Left colon (tissue), 2 donors: Measurements from ENCODE around the gene DDX41. TPM values are rescaled to one million over a fixed set of nuclear protein-coding genes. Genes with fewer than 3 reads are reported as not detected.
A peak's percentile ranks its signal among the peaks of the same experiment; 100 is the strongest.

Experiments
- ATAC-seq: fragments of 200-7000 bp; cut with Tn5 transposase; one replicate; pipeline ENCODE4 v1.9.1; 2020; ENCODE audit warnings: mild to moderate bottlenecking, moderate library complexity
- DNase-seq, 2 donors: peaks; one replicate each; pipeline ENCODE4 v3.0.0-alpha.2; 2020
- intact Hi-C, 2 donors: fragments of 100-400 bp; cut with DNase I in 1 of 2; cut with micrococcal nuclease in 1 of 2; formaldehyde crosslinking; loops; one replicate each; pipeline versions ENCODE4 v1.11.2 to v1.14.0; 2022; cut with DNase I, micrococcal nuclease
- total RNA-seq, 2 donors: library from RNA; stranded (reverse); fragmentation: NEBNext Ultra II Directional; extraction: Animal tissue kit (Norgen Biotek cat#: 25700); gene quantifications; one replicate each; pipeline ENCODE4 v1.2.1, GENCODE V29; 2021
- donor health status: DM: no; HTN: no; CAD: no.
- donor health status: DM: yes; HTN: yes; CAD: no.

DDX41 gene
- total RNA-seq, 2 donors from 2014 or later, result 74.3 to 79.9 TPM

DNA sequence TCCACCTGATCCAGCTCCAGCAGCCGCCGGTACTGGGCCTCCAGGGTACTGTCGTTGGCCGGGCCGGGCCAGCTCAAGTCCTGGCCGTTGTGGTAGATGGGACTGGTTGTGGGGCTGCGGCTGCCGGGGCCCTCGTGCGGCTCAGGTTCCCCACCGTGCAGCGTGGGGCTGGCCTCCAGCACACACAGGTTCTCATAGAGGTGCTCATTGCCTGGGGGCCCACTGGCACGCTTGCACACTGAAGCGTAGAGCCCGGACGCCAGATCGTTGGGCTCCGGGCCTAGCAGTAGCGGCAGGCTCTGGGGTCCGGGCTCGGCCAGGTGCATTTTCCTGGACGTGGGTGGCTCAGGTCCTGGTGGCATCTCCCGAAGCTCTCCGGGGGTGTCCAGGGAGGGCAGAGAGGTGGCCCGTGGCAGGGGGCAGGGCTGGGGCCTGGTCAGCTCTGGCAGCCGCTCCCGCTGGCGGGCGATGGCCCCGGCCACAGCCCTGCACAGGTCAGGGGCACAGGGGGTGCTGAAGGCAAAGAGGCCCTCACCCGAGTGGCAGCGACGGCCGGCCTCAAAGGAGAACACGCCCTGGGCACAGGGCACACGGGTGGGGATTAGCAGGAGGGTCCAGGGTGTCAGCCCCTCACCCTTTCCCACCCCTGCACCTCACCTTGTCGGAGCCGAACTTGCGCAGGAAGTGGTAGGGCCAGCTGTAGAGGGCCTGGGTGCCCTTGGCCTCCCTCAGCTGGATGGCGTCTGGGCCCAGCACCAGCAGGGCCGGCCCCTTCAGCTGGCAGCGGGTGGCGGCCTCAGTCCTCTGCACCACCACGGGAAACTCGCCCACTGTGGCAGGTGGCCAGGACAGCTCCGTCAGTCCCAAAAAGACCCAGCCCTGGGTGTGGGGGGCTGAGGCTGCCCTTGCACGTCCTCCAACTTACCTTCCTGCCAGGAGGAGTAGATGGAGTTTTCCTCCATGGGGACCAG is 12.4 kb downstream of the DDX41 start:
- ATAC-seq, result no peak
- no peak for DNase-seq
- intact Hi-C loops, result loop anchor here in 1 of 2 donors (5.0 kb wide), 1 partner anchor 112 kb away; no protein-coding TSS in a partner anchor

DNA sequence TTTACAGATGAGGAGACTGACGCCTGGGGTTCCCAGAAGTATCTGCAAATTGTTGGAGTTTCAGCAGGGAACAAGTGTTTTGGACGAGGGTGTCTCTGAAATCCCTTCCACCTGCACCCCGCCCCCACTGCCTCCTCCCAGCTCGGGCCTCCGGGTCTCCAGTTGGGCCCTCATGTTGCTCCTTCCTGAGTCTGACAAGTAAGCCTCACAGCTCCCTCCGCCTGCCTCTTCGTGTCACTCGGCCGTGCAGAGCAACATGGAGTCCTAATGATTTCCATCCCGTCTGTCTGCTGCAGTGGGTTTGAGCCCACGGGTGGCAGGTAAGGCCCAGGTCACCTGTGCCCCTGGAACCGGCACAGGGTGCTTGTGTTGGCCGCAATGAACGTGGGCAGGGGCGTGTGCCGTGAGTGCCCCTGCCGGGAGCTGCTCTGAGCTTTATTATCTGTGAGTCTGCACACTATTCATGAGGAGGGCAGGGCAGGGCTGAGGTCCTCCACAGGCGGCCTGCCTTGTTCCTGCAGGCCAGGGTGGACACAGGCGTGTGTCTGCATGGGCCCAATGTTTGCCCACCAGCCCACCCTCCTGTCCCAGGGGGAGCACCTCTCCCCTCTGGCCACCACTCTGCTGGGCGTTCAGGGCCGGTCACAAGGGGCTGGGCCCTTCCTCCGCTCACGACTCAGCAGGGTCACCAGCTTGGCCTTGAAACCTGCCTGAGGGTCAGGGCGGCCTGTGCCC is 13.2 kb downstream of the DDX41 start:
- ATAC-seq, result no peak
- DNase-seq, result no peak
- intact Hi-C loops, result loop anchor here in 1 of 2 donors (5.0 kb wide), 1 partner anchor 111 kb away; no protein-coding TSS in a partner anchor

DNA sequence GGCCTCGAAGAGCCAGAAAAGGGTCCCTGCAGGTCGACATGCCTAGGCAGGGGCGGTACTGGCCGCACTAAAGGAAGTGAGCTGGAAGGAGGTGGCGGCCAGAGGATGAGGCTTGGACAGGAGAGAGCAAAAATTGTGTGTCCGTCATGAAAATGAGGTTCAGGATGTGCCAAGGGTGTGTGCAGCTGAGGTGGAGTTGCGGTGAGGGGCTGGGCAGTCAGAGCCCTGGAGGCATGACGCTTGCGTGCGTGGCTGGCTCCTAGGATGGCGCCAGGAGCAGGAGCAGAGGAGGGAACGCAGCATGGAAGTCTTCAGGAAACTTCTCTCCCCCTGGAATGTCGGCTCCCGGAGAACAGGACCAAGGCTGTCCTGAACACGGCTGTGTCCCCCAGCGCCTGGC is 13.9 kb downstream of the DDX41 start:
- DNase-seq (no peak), ATAC-seq (no peak)
- intact Hi-C loops, result loop anchor here in 1 of 2 donors (5.0 kb wide), 1 partner anchor 111 kb away; no protein-coding TSS in a partner anchor

DNA sequence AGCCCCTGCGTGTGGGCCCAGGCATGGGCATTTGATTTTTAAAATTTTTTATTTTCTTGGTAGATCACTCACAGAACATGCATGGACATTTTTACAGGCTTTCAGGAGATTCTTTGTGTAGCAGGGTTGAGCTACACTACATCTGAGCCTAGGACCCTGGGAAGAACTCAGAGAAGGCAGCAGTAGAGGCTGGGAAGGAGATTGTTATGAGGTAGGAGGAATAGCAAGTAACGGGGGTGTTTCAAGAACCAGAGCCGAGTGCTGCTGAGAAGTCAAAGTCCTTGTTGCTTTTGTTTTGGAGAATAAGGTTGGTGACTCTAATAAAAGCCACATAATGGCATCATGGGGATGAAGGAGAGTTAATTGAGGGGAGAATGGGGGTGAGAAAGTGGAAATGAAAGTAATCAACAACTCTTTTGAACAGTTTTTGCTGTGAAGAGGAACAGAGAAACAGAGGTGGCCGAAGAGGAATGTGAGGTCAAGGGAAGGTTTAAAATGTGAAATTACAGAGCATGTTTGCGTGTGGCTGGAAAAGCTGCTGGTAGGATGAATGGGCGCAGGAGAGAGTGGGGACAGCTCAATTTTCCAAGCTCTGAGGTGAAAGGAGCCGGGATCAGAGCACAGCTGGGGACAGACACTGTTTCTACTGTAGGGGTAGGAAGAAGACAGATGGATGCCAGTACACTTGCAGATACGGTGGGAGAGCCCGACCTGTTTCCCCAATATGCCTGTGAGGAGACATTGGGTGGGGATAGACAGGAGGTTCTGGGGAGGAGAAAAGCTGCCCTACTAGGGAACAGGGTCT is 14.7 kb downstream of the DDX41 start:
- intact Hi-C loops, result loop anchor here in 1 of 2 donors (5.0 kb wide), 1 partner anchor 110 kb away; no protein-coding TSS in a partner anchor
- no peak for ATAC-seq

DNA sequence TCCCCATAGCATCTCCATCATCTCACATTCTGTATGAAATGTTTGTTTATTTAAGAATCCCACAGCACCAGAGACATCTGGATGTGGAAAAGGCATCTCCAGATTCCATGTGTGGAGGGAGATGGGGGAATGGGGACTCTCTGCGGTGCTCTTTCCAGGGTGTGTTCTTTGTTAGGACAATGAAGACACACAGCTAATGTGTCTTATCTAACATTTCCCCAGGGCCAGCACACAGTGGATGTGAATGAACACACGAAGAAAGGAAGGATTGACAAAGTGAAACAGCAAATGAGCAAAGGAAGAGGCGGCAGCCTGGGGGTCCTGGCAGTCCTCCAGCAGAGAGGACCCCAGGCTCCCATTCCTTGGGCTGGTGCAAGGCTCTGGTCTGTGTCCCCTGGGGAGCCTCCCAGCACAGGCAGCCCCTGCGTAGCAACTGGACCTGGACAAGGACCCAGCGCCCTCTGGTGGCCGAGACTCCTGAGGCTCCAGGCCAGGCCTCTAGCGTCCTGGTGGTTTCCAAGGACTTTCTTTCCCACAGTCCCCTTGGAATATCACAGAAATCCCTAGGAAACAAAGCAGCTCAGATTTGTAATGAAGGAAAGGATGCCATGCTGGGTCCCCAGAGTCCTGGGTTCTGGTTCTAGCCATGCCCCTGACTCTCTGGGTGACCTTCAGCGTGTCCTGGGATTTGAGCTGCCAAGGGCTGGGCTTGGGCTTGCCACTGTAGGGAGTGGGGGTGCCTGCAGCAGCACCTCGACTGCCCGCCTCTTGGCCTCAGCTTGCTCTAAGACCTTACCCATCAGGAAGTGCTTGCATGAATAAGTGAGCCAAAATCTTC is 15.9 kb downstream of the DDX41 start:
- ATAC-seq (peak; percentile 30), DNase-seq (peak; percentile 84 to 97)
- intact Hi-C loops, result loop anchor here in 1 of 2 donors (5.0 kb wide), 1 partner anchor 109 kb away; no protein-coding TSS in a partner anchor

More for the DNA sequence above, 14.7 kb downstream of the DDX41 start:
- DNase-seq, result no peak

DNA sequence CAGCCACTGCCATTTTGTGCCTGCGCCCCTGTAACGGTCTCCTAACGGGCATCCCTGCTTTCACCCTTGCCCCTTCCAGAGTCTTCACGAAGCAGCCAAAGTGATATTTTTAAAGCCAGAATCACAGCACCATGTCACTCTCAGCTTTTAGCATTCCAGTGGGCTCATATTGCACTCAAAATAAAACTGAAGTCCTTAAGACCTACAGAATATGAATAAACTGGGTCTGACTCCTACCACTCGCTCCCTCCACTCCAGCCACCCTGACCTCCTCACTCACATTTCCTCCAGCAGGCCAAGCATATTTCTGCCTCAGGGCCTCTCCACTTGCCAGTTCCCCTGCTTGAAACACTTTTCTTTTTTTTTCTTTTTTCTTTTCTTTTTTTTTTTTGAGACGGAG is 16.9 kb downstream of the DDX41 start:
- intact Hi-C loops, result loop anchor here in 1 of 2 donors (5.0 kb wide), 1 partner anchor 108 kb away; no protein-coding TSS in a partner anchor
- DNase-seq (no peak), ATAC-seq (no peak)

DNA sequence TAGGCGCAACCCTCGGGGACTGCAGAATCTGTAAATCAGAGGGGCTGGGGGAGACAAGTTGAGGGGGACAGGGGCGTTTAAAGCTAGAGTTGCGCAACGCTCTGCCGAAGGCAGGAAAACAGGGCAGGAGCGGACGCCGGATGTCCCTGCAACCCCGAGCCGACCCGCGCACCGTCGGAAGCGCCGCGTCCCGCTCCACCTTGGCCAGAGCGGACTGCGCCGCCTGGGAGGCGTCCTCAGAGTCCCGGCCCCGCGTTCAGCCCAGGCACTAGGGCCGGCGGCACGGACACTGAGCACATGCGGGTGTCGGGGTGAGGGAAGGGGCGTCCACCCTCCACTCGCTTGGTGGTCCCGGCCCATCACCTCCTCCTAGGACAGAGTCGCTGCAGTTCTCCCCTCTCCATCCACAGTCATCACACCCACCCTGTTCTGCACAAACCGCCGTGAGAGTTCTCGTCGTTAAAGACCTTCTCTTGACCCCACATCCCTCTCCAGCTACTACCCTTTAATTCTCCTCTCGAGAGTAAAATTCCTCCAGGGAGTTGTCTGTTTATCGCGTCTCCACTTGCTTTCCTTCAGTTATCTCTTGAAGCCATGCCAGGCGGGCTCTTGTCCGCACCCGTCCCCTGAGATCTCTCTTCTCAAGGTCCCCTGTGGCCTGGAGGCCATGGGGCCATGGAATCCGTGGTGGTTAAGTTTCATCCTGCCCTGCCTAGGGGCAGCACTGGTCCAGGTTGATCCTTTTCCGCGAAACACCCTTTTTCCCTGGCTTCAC is 18.6 kb downstream of the DDX41 start:
- intact Hi-C loops, result no loop called here
- ATAC-seq (peak; percentile 19), DNase-seq (peak in 1 of 2 donors; percentile 57)

DNA sequence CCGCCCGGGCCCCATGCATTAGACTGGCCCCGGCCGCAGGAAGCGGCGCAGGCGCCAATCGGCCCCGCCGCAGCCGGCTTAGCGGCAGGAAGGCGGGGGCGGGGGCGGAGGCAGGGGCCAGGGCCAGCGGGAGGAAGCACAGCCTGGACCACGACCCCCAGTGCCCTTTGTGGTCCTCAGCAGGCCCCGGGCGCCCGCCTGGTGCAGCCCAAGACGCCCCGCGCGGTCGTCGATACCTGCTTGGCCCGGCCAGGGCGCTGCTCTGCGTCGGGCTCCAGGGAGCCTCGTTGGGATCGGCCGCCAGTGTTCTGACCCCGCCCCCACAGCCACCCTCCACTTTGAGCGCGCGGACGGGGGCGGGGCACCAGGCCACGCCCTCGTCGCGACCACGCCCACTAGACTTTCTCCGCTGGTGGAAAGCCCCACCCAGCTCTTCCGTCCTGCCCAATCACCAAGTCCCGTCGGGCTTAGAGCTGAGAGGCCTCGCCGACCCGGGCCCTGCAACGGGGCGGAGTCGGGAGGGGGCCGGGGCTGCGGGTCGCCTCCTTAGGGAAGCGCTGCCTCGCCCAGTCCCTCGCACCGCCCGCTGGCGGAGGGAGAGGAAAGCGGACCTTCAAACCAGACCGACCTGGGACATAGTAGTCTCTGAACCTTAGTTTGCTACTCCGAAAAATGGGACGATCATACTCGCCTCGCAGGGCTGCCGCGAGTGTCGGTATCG is 19.3 kb downstream of the DDX41 start, which contains the start of gene PDLIM7:
Gene PDLIM7, minus strand, starts transcription at position 313 of the 721 bp plus-strand sequence. CDS start 1,092 bp downstream, outside the sequence.
- intact Hi-C loops, result no loop called here
- DNase-seq, result peak; percentile 96 to 98
- peak; percentile 89 for ATAC-seq

DNA sequence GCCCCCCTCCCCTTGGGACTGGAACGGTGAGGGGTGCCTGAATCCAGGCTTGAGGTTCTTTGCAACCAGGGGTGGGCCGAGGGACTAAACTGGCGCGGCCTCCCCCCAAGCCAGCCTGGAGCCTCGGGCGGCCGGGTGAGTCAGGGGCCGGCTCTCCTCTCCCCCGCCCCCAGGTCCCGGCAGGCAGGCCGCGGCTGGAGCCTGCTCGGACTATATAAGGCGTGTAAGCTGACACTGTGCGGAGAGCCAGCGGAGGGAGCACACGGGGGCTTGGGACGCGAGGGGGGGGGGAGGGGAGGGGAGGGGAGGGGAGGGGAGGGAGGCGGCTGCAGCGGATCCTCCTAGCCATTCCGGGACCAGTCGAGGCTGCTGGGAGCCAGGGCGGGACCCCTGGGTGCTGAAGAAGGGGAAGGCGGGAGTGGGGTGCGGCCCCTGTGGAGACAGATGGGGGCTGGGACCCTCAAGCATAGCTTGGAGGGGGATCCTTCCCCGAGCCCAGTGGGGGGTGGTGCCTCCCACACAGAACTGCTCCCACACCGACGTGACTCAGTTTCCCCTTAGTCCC is 20.0 kb downstream of the DDX41 start:
- ATAC-seq, result peak; percentile 2
- intact Hi-C loops, result no loop called here
- peak; percentile 54 to 81 for DNase-seq

DNA sequence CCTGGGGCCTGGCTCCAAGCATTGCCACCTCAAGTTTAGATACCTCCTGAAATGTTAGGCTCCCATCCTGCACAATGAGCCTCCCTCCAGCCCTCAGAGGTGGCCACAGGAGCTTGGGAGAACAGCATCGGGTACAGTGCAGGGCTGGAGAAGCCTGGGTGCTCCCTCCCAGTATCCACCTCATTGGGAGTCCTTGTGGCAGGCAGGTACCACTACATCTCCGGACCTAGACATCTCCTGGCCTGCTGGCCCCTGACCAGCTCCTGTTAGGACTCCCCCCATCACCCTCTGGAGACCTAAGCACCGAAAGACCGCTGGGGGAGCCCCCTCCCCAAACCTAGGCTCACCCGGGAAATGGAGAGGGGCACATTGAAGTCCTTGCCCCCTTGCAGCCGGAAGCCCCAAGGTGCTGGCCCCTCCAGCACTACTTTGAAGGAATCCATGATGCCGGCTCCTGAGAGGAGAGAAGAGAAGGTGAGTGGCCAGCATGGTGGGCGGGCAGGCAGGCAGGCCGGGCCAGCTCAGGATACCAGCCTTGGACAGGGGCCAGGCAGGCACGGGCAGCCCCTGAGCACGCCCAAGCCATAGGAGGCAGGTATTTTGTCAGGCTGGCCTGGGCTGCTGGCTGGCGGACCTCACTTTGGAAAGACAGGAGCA is 20.6 kb downstream of the DDX41 start:
- intact Hi-C loops, result no loop called here
- ATAC-seq (no peak), DNase-seq (no peak)

DNA sequence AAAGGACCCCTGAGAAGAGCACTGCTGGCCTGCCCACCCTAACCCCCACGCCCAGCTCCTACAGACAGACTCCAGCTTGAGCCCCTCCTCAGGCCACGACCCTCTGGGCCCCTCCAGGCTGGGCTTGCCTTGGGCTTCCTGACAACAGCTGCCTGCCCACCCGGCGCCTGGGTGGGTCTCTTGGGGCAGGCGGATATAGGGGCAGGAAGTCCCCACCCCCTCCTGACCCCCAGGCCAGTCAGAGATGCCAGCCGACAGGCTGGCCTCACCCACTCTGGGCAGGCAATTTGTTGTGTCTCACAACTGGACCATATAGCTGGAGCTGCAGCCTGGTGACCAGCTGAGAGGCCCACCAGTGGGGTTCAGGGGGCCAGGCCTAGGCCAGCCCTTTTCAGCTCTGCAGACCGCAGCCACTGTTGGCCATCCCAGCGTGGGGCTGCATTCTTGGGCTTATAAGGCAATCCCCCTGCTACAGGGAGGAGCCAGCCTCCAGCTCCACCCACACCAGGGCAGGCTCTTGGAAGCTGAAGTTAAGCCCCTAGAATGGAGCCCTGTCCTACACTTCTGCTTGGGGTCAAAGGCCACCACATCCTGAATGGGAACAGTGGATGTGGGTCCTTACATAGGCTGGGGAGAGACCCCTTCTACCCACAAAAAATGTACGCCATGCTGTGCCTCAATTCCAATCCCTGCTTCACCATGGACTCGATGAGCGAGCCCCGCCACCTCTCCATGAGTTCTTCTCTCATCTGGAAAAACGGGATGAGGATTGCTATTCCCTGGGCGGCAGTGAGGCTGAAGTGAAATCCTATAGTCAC is 21.3 kb downstream of the DDX41 start:
- DNase-seq (peak; percentile 54 to 80), ATAC-seq (no peak)
- intact Hi-C loops, result no loop called here

DNA sequence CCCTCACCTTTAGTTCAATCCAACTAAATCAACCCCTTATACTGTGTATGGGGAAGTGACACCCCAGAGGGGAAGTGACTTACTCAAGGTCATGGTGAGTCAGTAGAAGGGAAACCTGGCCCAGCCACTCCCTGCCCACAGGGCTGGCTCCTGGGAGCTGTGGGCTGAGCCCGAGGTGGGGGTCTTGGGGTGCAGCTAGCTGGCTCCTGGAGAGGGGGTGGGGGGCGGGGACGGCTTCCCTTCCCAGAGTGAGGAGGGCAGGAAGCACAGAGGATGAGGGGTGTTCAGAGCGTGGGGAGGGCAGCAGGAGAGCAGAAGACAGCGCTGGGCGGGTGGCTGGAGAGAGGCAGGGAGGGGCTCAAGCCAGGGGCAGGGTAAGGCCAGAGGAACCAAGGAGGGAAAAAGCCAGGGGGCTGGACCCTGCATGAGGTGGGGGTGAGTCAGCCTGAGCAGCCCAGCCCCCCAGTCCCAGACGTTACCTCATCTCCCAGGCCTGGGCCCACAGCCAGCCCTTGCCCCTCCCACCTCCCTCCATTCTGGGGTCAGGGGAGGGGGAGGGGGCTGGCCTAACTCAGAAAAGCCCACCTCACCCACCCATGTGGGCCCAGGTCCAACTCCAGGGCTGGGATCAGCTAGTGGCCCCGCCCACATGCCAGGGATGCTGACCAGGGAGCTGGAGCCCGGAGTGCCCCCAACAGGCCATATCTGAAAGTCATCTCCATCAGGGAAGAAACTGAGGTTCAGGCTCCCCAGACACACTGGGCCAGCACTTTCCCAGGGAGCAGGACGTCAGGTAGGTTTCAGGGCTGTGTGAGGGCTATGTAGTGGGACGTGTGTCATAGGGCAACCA is 22.2 kb downstream of the DDX41 start:
- ATAC-seq (no peak), DNase-seq (peak; percentile 56 to 58)
- intact Hi-C loops, result no loop called here

DNA sequence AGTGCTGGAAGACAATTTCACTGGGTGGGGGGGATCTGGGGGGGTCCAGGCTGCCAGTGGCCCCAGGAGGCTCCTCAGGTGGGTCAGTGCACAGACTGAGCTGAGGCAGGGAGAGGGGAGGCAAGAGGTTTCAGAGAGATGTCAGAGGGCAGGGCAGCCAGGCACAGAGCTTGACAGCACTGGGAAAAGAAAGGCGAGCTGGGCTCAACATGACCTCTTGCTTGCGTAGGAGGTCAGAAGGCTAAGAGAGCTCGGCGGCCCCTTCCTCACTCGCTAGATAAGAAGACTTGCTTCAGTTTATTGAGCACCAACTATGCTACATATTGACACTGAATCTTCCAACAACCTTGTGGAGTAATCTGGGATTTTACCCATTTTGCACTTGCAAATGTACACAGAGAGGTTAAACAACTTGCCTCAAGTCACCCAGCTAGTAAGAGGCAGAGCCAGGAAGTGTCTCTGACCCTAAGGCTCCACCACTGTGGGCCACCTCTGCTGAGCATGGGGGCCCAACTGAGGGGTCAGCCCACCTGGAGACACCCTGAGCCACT is 22.9 kb downstream of the DDX41 start:
- DNase-seq (no peak), ATAC-seq (no peak)
- intact Hi-C loops, result no loop called here
